ENCODE data around the gene CAPZA3.

DNA sequence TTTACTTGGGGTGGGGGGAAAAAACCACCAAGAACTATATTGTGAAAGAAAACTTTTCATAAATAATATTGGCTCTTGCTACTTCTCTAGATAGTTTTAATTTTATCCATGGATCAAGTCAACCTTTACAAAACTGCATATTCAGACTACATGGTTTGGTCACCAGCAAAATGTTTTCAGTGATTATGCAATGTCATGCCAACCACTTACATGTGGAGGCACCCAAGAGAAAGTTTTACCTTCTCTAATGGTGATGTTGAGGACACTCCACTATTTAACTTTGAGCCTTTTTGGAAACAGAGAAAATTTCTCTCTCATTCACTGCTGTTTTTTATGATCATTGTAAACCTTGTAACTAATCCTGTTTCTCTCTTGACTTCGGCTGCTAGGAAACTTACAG lies 21.7 kb upstream of the CAPZA3 start:
- TF ChIP-seq, protein P1, sequence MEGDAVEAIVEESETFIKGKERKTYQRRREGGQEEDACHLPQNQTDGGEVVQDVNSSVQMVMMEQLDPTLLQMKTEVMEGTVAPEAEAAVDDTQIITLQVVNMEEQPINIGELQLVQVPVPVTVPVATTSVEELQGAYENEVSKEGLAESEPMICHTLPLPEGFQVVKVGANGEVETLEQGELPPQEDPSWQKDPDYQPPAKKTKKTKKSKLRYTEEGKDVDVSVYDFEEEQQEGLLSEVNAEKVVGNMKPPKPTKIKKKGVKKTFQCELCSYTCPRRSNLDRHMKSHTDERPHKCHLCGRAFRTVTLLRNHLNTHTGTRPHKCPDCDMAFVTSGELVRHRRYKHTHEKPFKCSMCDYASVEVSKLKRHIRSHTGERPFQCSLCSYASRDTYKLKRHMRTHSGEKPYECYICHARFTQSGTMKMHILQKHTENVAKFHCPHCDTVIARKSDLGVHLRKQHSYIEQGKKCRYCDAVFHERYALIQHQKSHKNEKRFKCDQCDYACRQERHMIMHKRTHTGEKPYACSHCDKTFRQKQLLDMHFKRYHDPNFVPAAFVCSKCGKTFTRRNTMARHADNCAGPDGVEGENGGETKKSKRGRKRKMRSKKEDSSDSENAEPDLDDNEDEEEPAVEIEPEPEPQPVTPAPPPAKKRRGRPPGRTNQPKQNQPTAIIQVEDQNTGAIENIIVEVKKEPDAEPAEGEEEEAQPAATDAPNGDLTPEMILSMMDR (IDR thresholded peaks at IDR 0.05; ENCODE audit: low read length): no peak
- TF ChIP-seq EZH2 (IDR thresholded peaks at IDR 0.05; ENCODE audit: borderline replicate concordance, low read length): no peak
